GM10847 (cell line): ENCODE results near the gene POSTN.

Experiments
- POLR2A ChIP-seq: IDR thresholded peaks from 2 replicates; pipeline ENCODE4 v1.6.1; 2011; ENCODE audit not compliant: insufficient read length; ENCODE audit errors: extremely low read depth

POSTN gene, protein sequence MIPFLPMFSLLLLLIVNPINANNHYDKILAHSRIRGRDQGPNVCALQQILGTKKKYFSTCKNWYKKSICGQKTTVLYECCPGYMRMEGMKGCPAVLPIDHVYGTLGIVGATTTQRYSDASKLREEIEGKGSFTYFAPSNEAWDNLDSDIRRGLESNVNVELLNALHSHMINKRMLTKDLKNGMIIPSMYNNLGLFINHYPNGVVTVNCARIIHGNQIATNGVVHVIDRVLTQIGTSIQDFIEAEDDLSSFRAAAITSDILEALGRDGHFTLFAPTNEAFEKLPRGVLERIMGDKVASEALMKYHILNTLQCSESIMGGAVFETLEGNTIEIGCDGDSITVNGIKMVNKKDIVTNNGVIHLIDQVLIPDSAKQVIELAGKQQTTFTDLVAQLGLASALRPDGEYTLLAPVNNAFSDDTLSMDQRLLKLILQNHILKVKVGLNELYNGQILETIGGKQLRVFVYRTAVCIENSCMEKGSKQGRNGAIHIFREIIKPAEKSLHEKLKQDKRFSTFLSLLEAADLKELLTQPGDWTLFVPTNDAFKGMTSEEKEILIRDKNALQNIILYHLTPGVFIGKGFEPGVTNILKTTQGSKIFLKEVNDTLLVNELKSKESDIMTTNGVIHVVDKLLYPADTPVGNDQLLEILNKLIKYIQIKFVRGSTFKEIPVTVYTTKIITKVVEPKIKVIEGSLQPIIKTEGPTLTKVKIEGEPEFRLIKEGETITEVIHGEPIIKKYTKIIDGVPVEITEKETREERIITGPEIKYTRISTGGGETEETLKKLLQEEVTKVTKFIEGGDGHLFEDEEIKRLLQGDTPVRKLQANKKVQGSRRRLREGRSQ

DNA sequence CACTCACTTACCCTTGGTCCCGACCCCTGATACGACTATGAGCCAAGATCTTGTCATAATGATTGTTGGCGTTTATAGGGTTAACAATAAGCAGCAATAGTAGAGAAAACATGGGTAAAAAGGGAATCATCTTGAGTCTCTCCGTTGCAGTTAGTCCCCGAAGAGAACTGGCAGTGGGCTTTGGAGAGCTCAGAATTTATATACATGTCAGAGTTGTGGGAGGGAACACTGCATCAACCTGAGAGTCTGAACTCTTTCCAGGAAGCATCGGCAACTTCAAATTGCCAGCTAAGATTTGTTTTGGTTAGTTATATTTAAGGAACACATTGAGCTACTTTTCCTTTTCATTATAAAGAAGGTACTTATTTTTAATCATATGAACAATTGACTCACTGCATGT lies at the start of gene POSTN:
Gene POSTN (minus strand): TSS at position 172 of the 400 bp plus-strand sequence. CDS start 42 bp downstream, at position 130.
- no peak for TF ChIP-seq POLR2A

DNA sequence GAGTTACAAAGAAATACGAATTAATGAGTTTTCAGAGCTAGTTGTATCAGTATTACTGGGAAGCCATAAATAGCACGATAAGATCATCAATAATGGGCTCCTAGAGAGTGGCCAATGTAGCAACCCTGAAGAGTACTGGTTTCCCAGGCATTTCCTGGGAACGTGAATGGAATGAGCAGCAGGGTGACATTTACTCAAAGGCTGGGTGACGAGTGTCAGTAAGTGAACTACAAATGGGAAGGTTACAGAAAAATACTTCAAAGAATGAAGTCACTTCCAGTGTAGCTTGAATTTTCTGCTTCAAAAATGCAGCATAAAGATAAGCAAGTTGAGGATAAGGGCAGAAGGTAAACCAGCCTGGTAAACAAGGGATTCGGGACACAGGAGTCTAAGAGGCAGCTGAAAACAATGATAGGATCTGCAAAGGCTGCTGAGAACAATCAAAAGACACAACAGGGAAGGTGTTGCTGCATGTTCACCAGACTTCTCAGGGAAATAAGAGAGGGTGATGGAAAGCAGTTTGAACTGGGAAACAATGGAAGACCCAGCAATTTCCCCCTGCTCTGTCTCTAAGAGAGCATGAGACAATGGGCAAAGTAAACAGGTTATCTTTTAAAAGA lies 48.6 kb upstream of the POSTN start:
- TF ChIP-seq POLR2A = no peak

DNA sequence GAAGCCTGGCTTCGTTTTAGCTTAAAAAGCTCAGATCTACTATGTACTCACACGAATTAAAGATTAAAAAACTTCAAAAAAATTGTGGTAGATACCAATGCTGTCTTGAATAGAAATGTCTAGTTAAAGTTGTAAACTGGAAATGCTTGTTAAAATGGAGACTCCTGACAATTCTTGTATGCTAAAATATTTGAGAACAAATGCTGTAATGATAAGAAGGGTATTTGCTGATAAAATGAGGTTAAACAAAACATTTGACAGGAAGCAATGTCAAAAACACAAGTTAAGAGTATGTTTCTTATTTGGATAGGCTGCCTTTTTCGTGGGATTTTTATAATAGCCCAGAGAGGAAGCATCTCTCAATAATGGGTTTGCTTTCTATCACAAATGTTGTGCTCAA lies 48.0 kb upstream of the POSTN start:
- no peak for TF ChIP-seq POLR2A

DNA sequence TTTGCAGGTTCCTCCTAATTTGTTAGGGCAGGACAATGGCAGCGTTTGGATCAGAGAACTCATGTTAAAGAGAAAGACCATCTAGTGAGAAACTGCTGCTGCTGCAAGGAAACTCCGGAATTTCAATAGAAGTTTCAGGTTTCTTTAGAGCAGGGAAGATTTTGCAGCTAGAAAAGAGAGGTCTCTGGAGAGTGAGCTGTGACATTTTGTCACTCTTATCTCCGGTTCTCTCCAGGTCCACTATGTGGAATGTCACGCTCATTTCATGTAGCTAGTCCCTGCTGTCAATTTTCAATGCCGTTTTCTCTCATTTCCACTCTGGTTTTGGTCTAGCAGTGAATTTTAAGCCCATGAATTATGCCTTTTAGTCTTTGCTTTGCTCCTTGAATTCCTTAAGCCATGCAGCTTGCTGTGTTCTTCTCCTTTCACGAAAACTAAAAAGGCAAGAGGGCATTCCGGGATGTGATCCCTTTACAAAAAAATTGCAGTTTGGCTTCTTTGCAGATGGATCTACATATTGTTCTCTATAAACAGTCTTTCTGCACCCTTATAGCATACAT lies 46.7 kb upstream of the POSTN start:
- no peak for TF ChIP-seq POLR2A

DNA sequence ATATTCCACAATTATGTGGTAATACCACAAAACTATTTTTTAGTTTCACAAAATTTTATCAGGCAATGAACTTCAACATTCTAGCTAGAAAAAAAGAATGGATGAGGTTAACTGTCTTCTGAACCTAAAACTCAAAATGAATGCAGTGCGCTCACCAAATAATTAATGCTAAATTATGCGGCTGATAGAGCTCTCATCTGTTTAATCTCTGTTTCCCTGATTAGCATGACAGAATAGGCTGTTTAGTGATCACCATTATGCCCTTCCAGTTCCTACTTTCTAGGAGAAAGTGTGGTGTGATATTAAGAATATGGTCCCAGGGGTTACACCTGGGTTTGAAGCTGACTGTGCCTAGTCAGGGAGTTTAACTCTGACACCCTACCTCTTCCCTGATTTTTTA lies 42.8 kb upstream of the POSTN start:
- no peak for TF ChIP-seq POLR2A

DNA sequence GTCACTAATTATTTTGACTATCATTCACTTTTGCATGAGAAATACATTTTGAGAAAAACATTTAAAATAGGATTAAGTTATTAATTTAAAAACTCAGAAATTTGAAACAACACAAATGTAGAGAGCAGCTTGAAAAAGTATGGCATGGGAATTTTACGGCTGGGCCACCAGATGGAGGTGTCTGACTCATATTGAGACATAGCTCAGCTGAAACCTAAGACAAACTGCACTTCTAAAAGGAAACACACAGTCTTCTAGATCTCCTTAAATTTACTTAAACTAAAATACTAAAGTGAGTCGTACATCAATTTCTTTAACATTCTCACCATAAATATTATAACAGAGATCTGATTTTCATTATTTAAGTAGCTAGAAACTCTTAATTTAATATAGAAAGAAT lies 41.9 kb upstream of the POSTN start:
- no peak for TF ChIP-seq POLR2A

DNA sequence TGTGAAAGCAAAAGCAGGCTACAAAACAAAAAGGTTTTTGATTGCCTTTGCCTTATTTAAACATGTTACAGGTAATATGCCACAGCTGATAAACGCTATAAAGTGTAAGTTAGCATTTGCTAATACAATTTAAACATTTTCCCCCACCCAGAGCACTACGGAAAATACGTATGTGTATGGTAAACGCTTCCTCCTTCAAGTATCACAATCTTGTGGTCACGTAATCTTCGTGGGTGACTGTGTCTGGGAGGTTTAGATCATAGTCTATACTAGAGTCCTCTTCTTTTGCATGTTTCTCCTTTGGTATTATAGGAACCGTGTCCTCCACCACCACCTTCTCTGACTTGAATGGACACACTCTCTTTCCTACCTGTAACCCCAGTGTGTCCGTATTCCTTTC lies 38.1 kb upstream of the POSTN start:
- TF ChIP-seq POLR2A = no peak

DNA sequence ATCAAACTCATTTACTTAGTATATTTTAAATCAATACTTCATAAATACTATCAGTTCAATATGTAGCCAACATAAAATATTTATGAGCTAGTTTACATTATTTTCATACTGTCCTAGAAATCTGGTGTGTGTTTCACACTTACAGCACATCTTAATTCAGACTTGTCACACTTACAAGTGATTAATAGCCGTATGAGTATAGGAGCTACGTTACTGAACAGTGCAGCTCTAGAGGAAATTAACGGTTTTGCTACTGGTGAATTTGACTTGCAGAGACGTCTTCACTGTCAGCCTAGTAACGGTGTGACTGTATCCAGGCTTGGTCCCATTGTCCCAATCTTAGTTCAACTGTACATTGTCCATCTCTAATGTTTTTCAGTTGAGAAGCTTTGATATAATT lies 33.7 kb upstream of the POSTN start:
- TF ChIP-seq POLR2A = no peak

DNA sequence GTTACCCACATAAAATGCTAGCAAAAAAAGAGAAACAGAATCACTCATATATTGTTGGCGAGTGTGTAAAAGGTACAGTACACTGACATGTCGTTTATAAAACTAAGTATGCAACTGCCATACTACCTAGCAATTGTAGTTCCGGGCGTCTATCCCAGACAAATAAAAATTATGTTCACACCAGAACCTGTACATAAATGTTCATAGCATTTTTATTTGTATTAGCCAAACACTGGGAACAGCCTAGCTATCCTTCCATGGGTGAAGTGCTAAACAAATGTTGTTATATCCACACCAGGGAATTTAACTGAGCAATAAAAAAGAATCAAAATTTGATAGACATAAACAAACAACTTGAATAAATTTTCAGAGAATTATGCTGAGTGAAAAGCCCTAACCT lies 28.9 kb upstream of the POSTN start:
- TF ChIP-seq POLR2A = no peak

DNA sequence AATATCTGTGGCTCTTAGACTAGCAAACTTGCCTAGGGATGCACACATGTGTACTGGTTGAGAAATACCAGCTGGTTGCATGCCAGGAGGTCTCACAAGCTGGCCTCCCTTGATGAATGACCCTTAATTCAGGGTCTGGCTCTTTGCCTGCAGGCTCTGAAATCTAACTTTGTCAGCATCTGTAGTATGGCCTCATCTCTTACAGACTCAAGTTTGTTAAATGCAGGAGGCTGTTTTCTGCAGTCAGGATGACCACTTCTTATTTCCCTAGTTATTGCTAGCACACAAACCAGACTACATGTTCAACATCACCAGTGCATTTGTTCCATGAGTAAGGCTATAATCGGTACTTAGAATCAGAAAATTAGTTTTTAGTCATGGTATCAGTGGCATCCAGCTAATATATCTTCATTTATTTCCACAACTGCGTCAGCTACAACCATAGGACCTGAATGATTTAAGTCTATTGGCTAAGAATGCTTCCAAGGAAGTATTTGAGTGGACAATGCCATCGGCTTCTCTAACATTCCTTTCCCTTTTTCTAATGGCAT lies 23.3 kb upstream of the POSTN start:
- no peak for TF ChIP-seq POLR2A

DNA sequence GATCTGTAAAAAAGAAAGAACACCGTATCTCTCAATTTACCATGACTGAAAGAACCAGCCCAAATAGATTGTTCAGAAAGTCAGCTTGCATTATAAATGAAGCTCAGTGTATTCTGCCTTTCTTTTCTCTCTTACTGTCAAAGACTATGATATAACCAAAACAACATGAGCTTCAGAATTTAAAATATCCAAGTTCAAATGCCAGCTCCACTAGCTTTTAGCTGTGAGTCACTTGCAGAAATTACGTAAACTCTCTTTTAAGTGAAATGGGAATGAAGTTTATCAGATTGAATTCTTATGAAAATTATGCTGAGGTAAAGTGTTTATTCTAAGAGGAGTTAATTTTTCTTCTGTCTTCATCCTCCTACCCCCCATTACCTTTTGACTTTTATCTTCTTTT lies 20.0 kb upstream of the POSTN start:
- TF ChIP-seq POLR2A = no peak

DNA sequence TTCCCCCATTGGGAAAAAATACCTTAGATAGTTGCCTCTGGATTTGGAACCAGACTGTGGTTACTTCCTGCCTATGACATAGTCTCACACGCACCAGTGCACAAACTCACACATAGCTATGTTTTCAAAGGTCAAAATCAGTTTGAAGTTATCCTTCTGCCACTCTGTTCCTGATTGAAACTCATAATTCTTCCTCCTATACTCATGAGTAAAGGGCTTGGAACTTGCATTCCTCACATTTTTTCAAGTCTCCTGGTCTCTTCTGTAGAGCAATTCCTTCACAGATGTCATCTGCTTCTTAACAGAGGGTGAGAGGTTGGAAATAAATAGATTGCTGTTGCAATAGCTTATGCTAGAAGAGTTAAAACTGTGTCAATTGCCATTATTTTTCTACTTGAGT lies 18.6 kb upstream of the POSTN start:
- no peak for TF ChIP-seq POLR2A

DNA sequence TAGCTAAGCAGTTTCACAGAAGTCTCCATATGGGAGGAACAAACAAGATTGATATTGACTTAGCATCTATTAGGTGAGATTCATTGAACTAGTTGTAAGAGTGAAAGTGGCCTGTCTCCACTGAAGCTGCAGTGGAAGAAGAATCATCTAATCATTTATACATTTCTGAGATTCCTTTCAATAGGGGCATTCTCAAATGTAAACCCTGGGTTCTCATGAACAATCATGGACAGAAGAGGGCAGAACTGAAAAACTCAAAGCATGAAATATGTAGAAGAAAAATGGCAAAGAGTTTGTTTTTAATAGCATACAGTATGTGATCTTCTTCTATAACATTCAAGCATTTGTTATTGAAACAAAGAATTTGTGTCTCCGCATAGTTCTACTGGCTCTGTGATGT lies 17.6 kb upstream of the POSTN start:
- no peak for TF ChIP-seq POLR2A

DNA sequence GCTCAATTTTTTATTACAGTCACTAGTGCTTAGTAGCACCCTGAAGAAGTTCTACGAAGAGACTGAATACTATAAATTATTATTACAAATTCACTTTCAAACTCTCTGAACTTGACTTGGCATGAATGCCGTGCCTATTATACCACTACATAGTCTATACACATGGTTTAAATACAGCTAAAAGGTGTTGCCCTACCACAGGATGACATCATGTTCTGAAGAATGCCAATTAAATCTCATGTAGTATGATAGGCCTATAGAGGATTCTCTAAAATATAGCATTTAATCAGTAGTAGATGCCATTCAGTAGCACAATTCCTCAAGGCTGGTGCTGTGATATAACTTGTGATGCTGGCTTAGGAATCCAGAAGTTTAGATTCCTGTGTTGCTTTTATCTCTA lies 16.7 kb upstream of the POSTN start:
- TF ChIP-seq POLR2A = no peak

DNA sequence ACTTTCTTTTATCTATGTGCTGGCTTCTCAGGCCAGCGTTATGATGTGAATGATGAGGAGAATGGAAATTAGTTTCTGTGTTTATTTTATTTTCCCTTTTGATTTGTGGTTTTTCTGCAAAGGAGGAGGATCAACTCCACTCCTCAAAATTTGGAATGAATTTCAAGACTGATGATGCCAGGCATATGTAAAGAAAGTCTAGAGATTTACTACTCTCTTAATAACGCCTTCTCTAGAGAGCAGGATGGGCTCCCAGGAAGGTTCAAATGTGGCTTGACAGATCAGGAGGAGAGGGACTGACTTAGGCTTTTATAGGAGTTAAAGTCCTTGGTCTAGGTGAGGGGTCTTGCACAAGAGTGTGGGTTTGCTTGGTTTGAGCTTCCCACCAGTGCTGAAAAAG lies 15.1 kb upstream of the POSTN start:
- TF ChIP-seq POLR2A = no peak
